HepG2 (cell line): Measurements from ENCODE around the gene FBXL2. TPM values are rescaled to one million over a fixed set of nuclear protein-coding genes. Genes with fewer than 3 reads are reported as not detected.
A peak's percentile ranks its signal among the peaks of the same experiment; 100 is the strongest.

Source experiments
- AHDC1 ChIP-seq: sonication (generic); formaldehyde crosslinking; IDR thresholded peaks from 2 replicates; pipeline ENCODE4 v1.5.1; 2020; ENCODE audit warnings: mild to moderate bottlenecking, missing genetic modification reagents, borderline replicate concordance
- BORCS8-MEF2B ChIP-seq: sonication (generic); formaldehyde crosslinking; IDR thresholded peaks from 2 replicates; pipeline ENCODE4 v1.8.0; 2022; ENCODE audit warnings: mild to moderate bottlenecking, missing genetic modification reagents
- CSRNP2 ChIP-seq: sonication (generic); formaldehyde crosslinking; conservative IDR thresholded peaks from 2 replicates; pipeline ENCODE4 v1.8.0; 2022; ENCODE audit warnings: low read depth, missing genetic modification reagents
- FOXA3 ChIP-seq: IDR thresholded peaks from 2 replicates; pipeline ENCODE4 v1.6.1; 2016; ENCODE audit warnings: missing genetic modification reagents, missing compliant biosample characterization
- IRF2 ChIP-seq: IDR thresholded peaks from 2 replicates; pipeline ENCODE4 v1.6.1; 2018; ENCODE audit warnings: missing genetic modification reagents, missing compliant biosample characterization
- KLF15 ChIP-seq: sonication (generic); formaldehyde crosslinking; IDR thresholded peaks from 2 replicates; pipeline ENCODE4 v1.8.1; 2023; ENCODE audit warnings: borderline replicate concordance, mild to moderate bottlenecking, inconsistent platforms, missing genetic modification reagents, mixed read lengths
- MAFK ChIP-seq, 2 experiments: IDR thresholded peaks in 1 of 2; conservative IDR thresholded peaks in 1 of 2; 2 replicates each; pipeline ENCODE4 v1.6.1; 2011; ENCODE audit warnings: improper control_type of control experiment in 2 of 2, low read length in 2 of 2
- MNT ChIP-seq: fragments of 450-650 bp; IDR thresholded peaks from 2 replicates; pipeline ENCODE4 v1.6.1; 2016
- MXI1 ChIP-seq: IDR thresholded peaks from 3 replicates; pipeline ENCODE4 v1.6.1; 2012; ENCODE audit warnings: low read depth, low read length, inconsistent platforms, borderline replicate concordance
- NCOA5 ChIP-seq: sonication (generic); formaldehyde crosslinking; IDR thresholded peaks from 2 replicates; pipeline ENCODE4 v1.4.0; 2020; ENCODE audit warnings: missing genetic modification reagents
- NR3C1 ChIP-seq: sonication (generic); formaldehyde crosslinking; IDR thresholded peaks from 2 replicates; pipeline ENCODE4 v1.4.0; 2020; ENCODE audit warnings: missing genetic modification reagents
- PITX1 ChIP-seq: sonication (generic); formaldehyde crosslinking; IDR thresholded peaks from 2 replicates; pipeline ENCODE4 v1.5.1; 2020; ENCODE audit warnings: mild to moderate bottlenecking, missing genetic modification reagents
- PRPF4 ChIP-seq: fragments of 200-400 bp; formaldehyde crosslinking; IDR thresholded peaks from 2 replicates; pipeline ENCODE4 v1.6.1; 2016; ENCODE audit warnings: low read length, low read depth; ENCODE audit not compliant: poor library complexity, severe bottlenecking
- RELA ChIP-seq: sonication (generic); formaldehyde crosslinking; IDR thresholded peaks from 2 replicates; pipeline ENCODE4 v1.4.0; 2020; ENCODE audit warnings: missing genetic modification reagents
- RFXAP ChIP-seq: sonication (generic); formaldehyde crosslinking; IDR thresholded peaks from 2 replicates; pipeline ENCODE4 v1.4.0; 2020; ENCODE audit warnings: missing genetic modification reagents, borderline replicate concordance
- SAP130 ChIP-seq: IDR thresholded peaks from 2 replicates; pipeline ENCODE4 v1.6.1; 2016; ENCODE audit warnings: low read depth
- SNRNP70 ChIP-seq: fragments of 200-400 bp; formaldehyde crosslinking; IDR thresholded peaks from 2 replicates; pipeline ENCODE4 v1.6.1; 2017; ENCODE audit warnings: mild to moderate bottlenecking, low read depth, low read length, moderate library complexity
- ZNF143 ChIP-seq: sonication (generic); formaldehyde crosslinking; IDR thresholded peaks from 2 replicates; pipeline ENCODE4 v1.4.0; 2020; ENCODE audit warnings: missing genetic modification reagents
- ZNF235 ChIP-seq: sonication (generic); formaldehyde crosslinking; IDR thresholded peaks from 2 replicates; pipeline ENCODE4 v1.8.1; 2023; ENCODE audit warnings: mild to moderate bottlenecking, missing genetic modification reagents, borderline replicate concordance
- ZNF670 ChIP-seq: sonication (generic); formaldehyde crosslinking; IDR thresholded peaks from 2 replicates; pipeline ENCODE4 v1.8.0; 2022; ENCODE audit warnings: mild to moderate bottlenecking, missing genetic modification reagents, borderline replicate concordance
- polyA plus RNA-seq, 8 experiments: library from polyadenylated mRNA; depleted of rRNA in 3 of 8; stranded (reverse) in 7 of 8; unstranded in 1 of 8; fragments of >200 nt; fragmentation: Illumina TruSeq in 4 of 8; extraction: Trizol in 4 of 8; gene quantifications; 2 replicates each; pipeline versions ENCODE4 v1.2.1 to v1.2.3, GENCODE V29; 2011 to 2016; ENCODE audit warnings: low read depth in 4 of 8, missing spikeins in 1 of 8, mixed read lengths in 1 of 8; ENCODE audit not compliant: insufficient read depth in 1 of 8
- total RNA-seq, 5 experiments: library from RNA; depleted of rRNA; stranded (reverse); fragments of >200 nt; fragmentation: Illumina TruSeq; extraction: Trizol; gene quantifications; 2 replicates each; pipeline ENCODE4 v1.2.3, GENCODE V29; 2016; ENCODE audit warnings: low read depth in 1 of 5
- TF ChIP-seq, protein P1 (sequence below), 2 experiments: fragments of 450-650 bp in 1 of 2; sonication (generic) in 1 of 2; formaldehyde crosslinking; IDR thresholded peaks; 2 replicates each; pipeline versions ENCODE4 v1.5.0 to v1.8.0; 2020 to 2022; ENCODE audit warnings: mild to moderate bottlenecking in 1 of 2, missing genetic modification reagents in 1 of 2

FBXL2 gene
- total and polyA plus RNA-seq, 2 of the 13 experiments (the other 11 are each of a cell fraction or from before 2014, with no cell fraction given): 1.8 to 5.0 TPM

DNA sequence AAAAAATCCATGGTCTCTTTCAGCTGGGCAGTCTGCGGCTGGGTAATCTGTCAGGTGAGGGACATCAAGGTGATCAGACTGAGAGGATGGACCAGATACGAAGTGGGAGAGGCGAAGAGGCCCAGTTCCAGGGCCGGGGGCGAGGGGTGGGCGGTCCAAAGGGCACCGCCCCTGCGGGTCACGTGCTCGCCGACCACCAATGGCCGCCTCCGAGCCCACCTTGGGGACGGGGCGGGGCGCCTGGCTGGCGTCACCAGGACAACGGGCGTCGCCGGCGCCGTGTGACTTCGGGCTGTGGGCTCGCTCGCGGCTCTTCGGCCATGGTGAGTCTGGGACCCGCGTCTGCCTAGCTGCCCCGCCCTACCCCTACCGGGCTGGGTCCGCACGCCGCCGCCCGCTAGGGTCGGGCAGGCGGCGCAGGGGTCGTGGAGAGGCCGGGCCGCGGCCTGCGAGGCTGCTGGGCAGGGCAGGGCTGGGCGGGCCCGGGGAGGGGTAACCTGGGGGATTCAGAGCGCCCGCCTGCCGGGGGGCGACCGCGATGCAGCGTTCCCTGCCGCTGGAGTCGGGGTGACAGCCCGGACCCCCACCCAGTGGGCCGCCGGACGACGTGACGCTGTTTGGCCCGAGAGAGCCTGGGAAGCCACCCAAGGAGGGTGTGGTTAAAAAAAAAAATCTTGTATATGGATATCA is at the start of gene FBXL2 (continued):
- no peak for TF ChIP-seq CSRNP2 (CRISPR knock-in tag)
- TF ChIP-seq PRPF4: no peak
- TF ChIP-seq ZNF143 (CRISPR knock-in tag): no peak
- no peak for TF ChIP-seq RFXAP (CRISPR knock-in tag)
- peak; percentile 82; the same call in 2 of the 3 replicates for TF ChIP-seq MXI1
- no peak for TF ChIP-seq FOXA3 (CRISPR knock-in tag)
- no peak for TF ChIP-seq NCOA5
- no peak for TF ChIP-seq IRF2 (CRISPR knock-in tag)
- no peak for TF ChIP-seq MAFK (conservative IDR thresholded peaks at IDR 0.05 in 1 of 2, IDR thresholded peaks at IDR 0.05 in 1 of 2; ENCODE audit: low read length in 2 of 2)
- TF ChIP-seq AHDC1 (CRISPR knock-in tag): no peak
- TF ChIP-seq NR3C1 (CRISPR knock-in tag): no peak
- no peak for TF ChIP-seq PITX1 (CRISPR knock-in tag)
- TF ChIP-seq, protein P1, sequence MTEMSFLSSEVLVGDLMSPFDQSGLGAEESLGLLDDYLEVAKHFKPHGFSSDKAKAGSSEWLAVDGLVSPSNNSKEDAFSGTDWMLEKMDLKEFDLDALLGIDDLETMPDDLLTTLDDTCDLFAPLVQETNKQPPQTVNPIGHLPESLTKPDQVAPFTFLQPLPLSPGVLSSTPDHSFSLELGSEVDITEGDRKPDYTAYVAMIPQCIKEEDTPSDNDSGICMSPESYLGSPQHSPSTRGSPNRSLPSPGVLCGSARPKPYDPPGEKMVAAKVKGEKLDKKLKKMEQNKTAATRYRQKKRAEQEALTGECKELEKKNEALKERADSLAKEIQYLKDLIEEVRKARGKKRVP (CRISPR knock-in tag; IDR thresholded peaks at IDR 0.05): no peak
- TF ChIP-seq BORCS8-MEF2B (CRISPR knock-in tag): peak; percentile 64; the same call in 1 of the 2 replicates
- no peak for TF ChIP-seq MNT
- no peak for TF ChIP-seq KLF15 (CRISPR knock-in tag)
- TF ChIP-seq ZNF235 (CRISPR knock-in tag): 0 out of 2 replicates have a peak, but pooled peaks have one; percentile 32
- TF ChIP-seq RELA (CRISPR knock-in tag): no peak
- TF ChIP-seq ZNF670 (CRISPR knock-in tag): no peak
- peak; percentile 90 for TF ChIP-seq SAP130 (CRISPR knock-in tag)
- TF ChIP-seq SNRNP70: no peak
